BJ (cell line): ENCODE results near the gene ACTBL2. TPM values are rescaled to one million over a fixed set of nuclear protein-coding genes. Genes with fewer than 3 reads are reported as not detected.

Experiments
- CTCF ChIA-PET: fragments of 350-600 bp; formaldehyde crosslinking; extraction: SDS; loops from one replicate; lab custom pipeline; 2021; ENCODE audit warnings: antibody characterized with exemption, inconsistent platforms; lab: Yijun Ruan, JAX
- POLR2A ChIA-PET: fragments of 300-600 bp; sonication (Branson Sonifier 250); formaldehyde crosslinking; extraction: SDS; loops from one replicate; lab custom pipeline; 2021; ENCODE audit warnings: antibody characterized with exemption; lab: Charles Lee
- DNase-seq: peaks from one replicate; pipeline ENCODE4 v3.0.0-alpha.2; 2011; ENCODE audit warnings: low read depth
- H3K27me3 ChIP-seq: 2 replicates; pipeline ENCODE4 v1.6.0; 2011; ENCODE audit warnings: low read length; ENCODE audit not compliant: control insufficient read depth, insufficient read depth
- H3K36me3 ChIP-seq: 2 replicates; pipeline ENCODE4 v1.5.1; 2011; ENCODE audit warnings: low read length; ENCODE audit not compliant: control insufficient read depth, insufficient read depth
- H3K4me3 ChIP-seq: 2 replicates; pipeline ENCODE4 v1.5.1; 2011; ENCODE audit warnings: low read depth, mild to moderate bottlenecking, control low read depth, low read length
- CTCF ChIP-seq: IDR thresholded peaks from 2 replicates; pipeline ENCODE4 v1.5.1; 2011; ENCODE audit warnings: low read depth, mild to moderate bottlenecking, control low read depth, inconsistent platforms, low read length, moderate library complexity; ENCODE audit not compliant: insufficient read depth
- polyA plus RNA-seq: library from polyadenylated mRNA; depleted of rRNA; stranded (reverse); fragments of >200 nt; gene quantifications from 2 replicates; pipeline ENCODE4 v1.2.3, GENCODE V29; 2011

ACTBL2 gene
- polyA plus RNA-seq, 1 experiment = 0.05 TPM

- POLR2A ChIA-PET = no interaction called here
- Histone ChIP-seq H3K27me3 (no peaks in the 10 kb centered on the region), H3K4me3 (no peak overlapping the region), H3K36me3 (no peaks in the 10 kb centered on the region)
- CTCF ChIA-PET = no interaction called here
- TF ChIP-seq CTCF = no peak
- no peak for DNase-seq
Measured at GRCh38 chr5:57505272-57506200, 22.9 kb upstream of the ACTBL2 start.

DNA sequence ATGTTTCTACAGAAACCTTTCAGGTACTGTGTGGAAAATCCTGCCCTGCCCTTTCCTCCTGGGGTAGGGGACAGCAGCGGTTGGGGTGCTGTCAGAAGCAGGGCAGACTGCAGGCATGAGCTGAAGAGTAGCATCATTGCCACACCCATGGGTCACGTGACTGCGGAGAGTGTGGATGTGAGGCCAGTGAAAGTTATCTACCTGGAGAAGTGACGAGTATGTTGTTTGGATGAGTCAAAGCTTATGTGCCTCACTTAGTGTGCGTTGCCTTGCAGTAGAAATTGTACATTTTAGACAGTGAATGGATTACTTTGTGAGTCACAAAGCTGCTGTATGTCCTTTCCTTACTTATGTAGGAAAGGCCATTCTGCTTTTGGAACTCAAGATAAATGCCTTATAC, 21.7 kb upstream of the ACTBL2 start:
- no peaks in the 10 kb centered on the region for H3K27me3 ChIP-seq
- no peaks in the 10 kb centered on the region for H3K36me3 ChIP-seq
- ChIA-PET POLR2A (no interaction called here), CTCF (no interaction called here)
- no peak for TF ChIP-seq CTCF
- no peak for DNase-seq
- H3K4me3 ChIP-seq = no peak overlapping the region

GRCh38 chr5:57503433-57503832, 20.8 kb upstream of the ACTBL2 start:
- POLR2A ChIA-PET = no interaction called here
- H3K27me3 ChIP-seq = no peaks in the 10 kb centered on the region
- CTCF ChIA-PET = no interaction called here
- no peak overlapping the region for H3K4me3 ChIP-seq
- no peak for DNase-seq
- no peak for TF ChIP-seq CTCF
- no peaks in the 10 kb centered on the region for H3K36me3 ChIP-seq

- Histone ChIP-seq H3K36me3 (no peaks in the 10 kb centered on the region), H3K27me3 (no peaks in the 10 kb centered on the region), H3K4me3 (no peak overlapping the region)
- POLR2A ChIA-PET = no interaction called here
- TF ChIP-seq CTCF = no peak
- CTCF ChIA-PET = interaction anchor here (0.8 to 1.7 kb wide), 6 partner anchors 9 to 959 kb away, joined by 3 to 7 read pairs (median 4); partner anchors contain the start of gene PLK2
- no peak for DNase-seq
Measured at GRCh38 chr5:57501414-57502201, 19.0 kb upstream of the ACTBL2 start.
